ENCODE results near the gene IER2.

GRCh38 chr19:13139633-13140311, 10.4 kb upstream of the IER2 start:
- TF ChIP-seq CTCF (IDR thresholded peaks at IDR 0.05; ENCODE audit: low read length) (no peak), EZH2 (IDR thresholded peaks at IDR 0.05; ENCODE audit: borderline replicate concordance, low read length) (no peak)
